AG09309 (cell line): ENCODE results near the gene ADAMTS12.
A peak's percentile ranks its signal among the peaks of the same experiment; 100 is the strongest.

Source experiments
- DNase-seq: peaks from one replicate; pipeline ENCODE4 v3.0.0-alpha.2; 2010; ENCODE audit warnings: low read depth
- H3K4me3 ChIP-seq: 2 replicates; pipeline ENCODE4 v1.5.1; 2011; ENCODE audit warnings: mild to moderate bottlenecking, low read depth, low read length, moderate library complexity; ENCODE audit not compliant: control insufficient read depth
- CTCF ChIP-seq: IDR thresholded peaks from 2 replicates; pipeline ENCODE4 v1.5.1; 2011; ENCODE audit warnings: mild to moderate bottlenecking, low read depth, low read length, inconsistent platforms; ENCODE audit not compliant: insufficient read depth, control insufficient read depth; ENCODE audit errors: missing control alignments

Gene ADAMTS12

GRCh38 chr5:33588654-33589372 is 303.0 kb downstream of the ADAMTS12 start:
- peak; percentile 41 for TF ChIP-seq CTCF
- H3K4me3 ChIP-seq: no peak overlapping the region
- DNase-seq: no peak

GRCh38 chr5:33583332-33583731 is 308.5 kb downstream of the ADAMTS12 start:
- no peak for TF ChIP-seq CTCF
- no peak for DNase-seq
- H3K4me3 ChIP-seq: no peak overlapping the region

- H3K4me3 ChIP-seq: no peak overlapping the region
- no peak for TF ChIP-seq CTCF
- DNase-seq: no peak
These were observed 309.4 kb downstream of the ADAMTS12 start for GRCh38 chr5:33582417-33582816.

GRCh38 chr5:33579789-33580188 is 312.0 kb downstream of the ADAMTS12 start:
- DNase-seq: no peak
- H3K4me3 ChIP-seq: no peak overlapping the region
- no peak for TF ChIP-seq CTCF

- no peak overlapping the region for H3K4me3 ChIP-seq
- no peak for TF ChIP-seq CTCF
- no peak for DNase-seq
These were observed 312.6 kb downstream of the ADAMTS12 start for GRCh38 chr5:33579152-33579551.

- TF ChIP-seq CTCF: no peak
- no peak for DNase-seq
- H3K4me3 ChIP-seq: no peak overlapping the region
These were observed 314.8 kb downstream of the ADAMTS12 start for GRCh38 chr5:33576726-33577590.
